K562 (cell line): Measurements from ENCODE around the gene AKAIN1. TPM values are rescaled to one million over a fixed set of nuclear protein-coding genes. Genes with fewer than 3 reads are reported as not detected.

Source experiments
- ATAC-seq: fragments of 200-7000 bp; cut with Tn5 transposase; 3 replicates; pipeline ENCODE4 v1.9.1; 2020; ENCODE audit warnings: moderate library complexity
- BruUV-seq: library from RNA; stranded (reverse); fragments of 400-500 nt; replicated peaks from 2 replicates; lab custom pipeline; 2021; lab: Mats Ljungman, UMichigan
- CTCF ChIA-PET: fragments of 300-600 bp; formaldehyde crosslinking; extraction: SDS; loops from one replicate; lab custom pipeline; 2021; ENCODE audit warnings: low intra/inter-chr PET ratio; lab: Yijun Ruan, JAX
- POLR2A ChIA-PET: fragments of 300-600, 350-650 bp; sonication (Branson Sonifier 250); formaldehyde crosslinking; extraction: SDS; loops from one replicate; lab custom pipeline; 2021; ENCODE audit warnings: antibody characterized with exemption, inconsistent platforms; lab: Yijun Ruan, JAX
- DNase-seq, 4 experiments: peaks; one replicate each; pipeline versions ENCODE4 v3.0.0 to v3.0.0-alpha.2; 2011 to 2018; ENCODE audit warnings: low spot score in 3 of 4, mixed read lengths in 3 of 4; ENCODE audit errors: extremely low read depth in 1 of 4
- FAIRE-seq: peaks from 2 replicates; lab custom pipeline; 2011; peaks lifted over from hg19 to GRCh38; lab: Jason Lieb, UNC
- H2AFZ ChIP-seq: 2 replicates; pipeline ENCODE4 v1.6.0; 2011; ENCODE audit warnings: low read depth, low read length, control low read depth, inconsistent platforms
- H3K27ac ChIP-seq: fragments of 200-600 bp; 3 replicates; pipeline ENCODE4 v1.8.0; 2011; ENCODE audit warnings: low read depth, mild to moderate bottlenecking, control low read depth, inconsistent platforms, low read length, moderate library complexity, mixed read lengths; ENCODE audit errors: extremely low read depth
- H3K27me3 ChIP-seq, 2 experiments: fragments of 300-600 bp in 1 of 2; 2 replicates in 1 of 2; 3 replicates in 1 of 2; pipeline versions ENCODE4 v1.6.0 to v1.8.0; 2011; ENCODE audit warnings: inconsistent platforms in 2 of 2, low read length in 2 of 2, mild to moderate bottlenecking in 1 of 2, mixed read lengths in 1 of 2, moderate library complexity in 1 of 2; ENCODE audit not compliant: control insufficient read depth in 2 of 2, insufficient read depth in 2 of 2
- H3K36me3 ChIP-seq: fragments of 300-600 bp; 3 replicates; pipeline ENCODE4 v1.8.0; 2011; ENCODE audit warnings: mild to moderate bottlenecking, low read length, inconsistent platforms; ENCODE audit not compliant: control insufficient read depth, insufficient read depth
- H3K4me1 ChIP-seq, 2 experiments: fragments of 200-600 bp in 1 of 2; replicated peaks in 1 of 2; 2 replicates in 1 of 2; 3 replicates in 1 of 2; pipeline versions ENCODE4 v1.5.1 to v1.8.0; 2011; ENCODE audit warnings: inconsistent platforms in 2 of 2, low read length in 2 of 2, mild to moderate bottlenecking in 1 of 2, mixed read lengths in 1 of 2, moderate library complexity in 1 of 2; ENCODE audit not compliant: control insufficient read depth in 2 of 2, insufficient read depth in 2 of 2
- H3K4me2 ChIP-seq: 2 replicates; pipeline ENCODE4 v1.6.1; 2011; ENCODE audit warnings: low read length, control low read depth, inconsistent platforms, mixed read lengths; ENCODE audit not compliant: insufficient read depth
- H3K4me3 ChIP-seq: fragments of 200-600 bp; sonication (generic), shearing (Covaris generic); 2 replicates; pipeline ENCODE4 v1.5.1; 2016; ENCODE audit warnings: control low read depth, inconsistent platforms
- H3K79me2 ChIP-seq: fragments of 200-600 bp; 3 replicates; pipeline ENCODE4 v1.8.0; 2011; ENCODE audit warnings: low read length, inconsistent platforms; ENCODE audit not compliant: control insufficient read depth, insufficient read depth
- H3K9ac ChIP-seq, 2 experiments: 2 replicates each; pipeline versions ENCODE4 v1.6.0 to v1.6.1; 2011; ENCODE audit warnings: low read depth in 2 of 2, low read length in 2 of 2, control low read depth in 1 of 2, inconsistent platforms in 1 of 2, mild to moderate bottlenecking in 1 of 2, mixed read lengths in 1 of 2; ENCODE audit not compliant: insufficient read depth in 1 of 2
- H3K9me1 ChIP-seq: one replicate; pipeline ENCODE4 v1.6.0; 2011; ENCODE audit warnings: inconsistent platforms, mild to moderate bottlenecking, low read length, moderate library complexity; ENCODE audit not compliant: control insufficient read depth, insufficient read depth
- H3K9me3 ChIP-seq: replicated peaks from 2 replicates; pipeline ENCODE4 v1.5.1; 2011; ENCODE audit warnings: low read depth, low read length, inconsistent platforms; ENCODE audit not compliant: control insufficient read depth, insufficient read depth
- H4K20me1 ChIP-seq: replicated peaks from 2 replicates; pipeline ENCODE4 v1.6.1; 2011; ENCODE audit warnings: low read length, inconsistent platforms, mixed read lengths; ENCODE audit not compliant: control insufficient read depth, insufficient read depth
- ARID3A ChIP-seq: IDR thresholded peaks from 2 replicates; pipeline ENCODE4 v1.6.1; 2012; ENCODE audit warnings: low read depth, low read length, improper control_type of control experiment, borderline replicate concordance
- DIDO1 ChIP-seq: fragments of 450-650 bp; IDR thresholded peaks from 2 replicates; pipeline ENCODE4 v1.6.1; 2016; ENCODE audit warnings: low read depth, missing biosample characterization, missing genetic modification characterization
- FOXA1 ChIP-seq: fragments of 450-650 bp; IDR thresholded peaks from 2 replicates; pipeline ENCODE4 v1.6.1; 2016; ENCODE audit warnings: mild to moderate bottlenecking, borderline replicate concordance
- FOXP1 ChIP-seq: sonication (generic); formaldehyde crosslinking; IDR thresholded peaks from 2 replicates; pipeline ENCODE4 v1.8.0; 2022; ENCODE audit warnings: mild to moderate bottlenecking, missing genetic modification reagents
- HEY1 ChIP-seq: fragments of 250-450 bp; sonication (Bioruptor Pico); IDR thresholded peaks from 2 replicates; pipeline ENCODE4 v1.5.0; 2020; ENCODE audit warnings: mild to moderate bottlenecking, moderate library complexity, borderline replicate concordance
- NCOR1 ChIP-seq: fragments of 450-650 bp; IDR thresholded peaks from 2 replicates; pipeline ENCODE4 v1.6.1; 2016; ENCODE audit warnings: mild to moderate bottlenecking, moderate library complexity
- RB1 ChIP-seq: fragments of 450-650 bp; IDR thresholded peaks from 2 replicates; pipeline ENCODE4 v1.6.1; 2017; ENCODE audit warnings: low read depth, mild to moderate bottlenecking
- SIN3A ChIP-seq, 2 experiments: fragments of 150-350 bp in 1 of 2; IDR thresholded peaks; 2 replicates each; pipeline ENCODE4 v1.6.1; 2011 to 2016; ENCODE audit warnings: borderline replicate concordance in 2 of 2, low read depth in 2 of 2, low read length in 2 of 2, mild to moderate bottlenecking in 2 of 2, moderate library complexity in 2 of 2; ENCODE audit not compliant: control insufficient read depth in 1 of 2
- SIX5 ChIP-seq, 2 experiments: IDR thresholded peaks; 2 replicates each; pipeline ENCODE4 v1.6.1; 2011; ENCODE audit warnings: low read length in 2 of 2, borderline replicate concordance in 1 of 2, low read depth in 1 of 2, mild to moderate bottlenecking in 1 of 2, moderate library complexity in 1 of 2; ENCODE audit not compliant: insufficient read depth in 1 of 2
- SMARCA5 ChIP-seq: fragments of 450-650 bp; IDR thresholded peaks from 2 replicates; pipeline ENCODE4 v1.6.1; 2016
- SMARCE1 ChIP-seq: fragments of 450-650 bp; IDR thresholded peaks from 2 replicates; pipeline ENCODE4 v1.7.1; 2016; ENCODE audit warnings: mild to moderate bottlenecking
- SNRNP70 ChIP-seq: fragments of 200-400 bp; formaldehyde crosslinking; optimal IDR thresholded peaks from 2 replicates; pipeline ENCODE3; 2017; ENCODE audit warnings: low read depth, low read length
- TARDBP ChIP-seq: fragments of 450-650 bp; IDR thresholded peaks from 2 replicates; pipeline ENCODE4 v1.6.1; 2016
- TCF7L2 ChIP-seq: fragments of 150-350 bp; IDR thresholded peaks from 2 replicates; pipeline ENCODE4 v1.6.1; 2016; ENCODE audit warnings: low read depth, mild to moderate bottlenecking, low read length, moderate library complexity
- ZFP91 ChIP-seq: sonication (generic); formaldehyde crosslinking; IDR thresholded peaks from 2 replicates; pipeline ENCODE4 v1.8.0; 2022; ENCODE audit warnings: mild to moderate bottlenecking, missing genetic modification reagents
- ZNF184 ChIP-seq: sonication (generic); formaldehyde crosslinking; IDR thresholded peaks from 2 replicates; pipeline ENCODE4 v1.5.0; 2020; ENCODE audit warnings: missing genetic modification reagents
- ZNF583 ChIP-seq: fragments of 250-450 bp; sonication (Bioruptor Pico); IDR thresholded peaks from 2 replicates; pipeline ENCODE4 v1.4.0; 2020
- WGBS: fragments of 100-300 bp; shearing (Covaris generic); methylation state at CpG from one replicate; pipeline ENCODE4 v1.1.6; 2016; ENCODE audit warnings: low coverage, mixed read lengths; ENCODE audit not compliant: insufficient coverage; ENCODE audit errors: missing lambda C conversion rate; 5-methylcytosine and 5-hydroxymethylcytosine counted together
- in situ Hi-C: fragments of 300-500 bp; cut with MboI; formaldehyde crosslinking; loops from 4 replicates; pipeline ENCODE4 v1.15.0; 2018; ENCODE audit warnings: inconsistent platforms, mixed read lengths
- intact Hi-C: fragments of 100-400 bp; cut with micrococcal nuclease; formaldehyde crosslinking; loops from 2 replicates; pipeline ENCODE4 v1.14.2; 2022
- polyA plus RNA-seq, 8 experiments: library from polyadenylated mRNA; depleted of rRNA in 4 of 8; stranded (reverse) in 5 of 8; unstranded in 3 of 8; fragments of >200 nt; fragmentation: Nextera tagmentation in 2 of 8; fragmentation: Illumina TruSeq in 1 of 8; extraction: Ambion mirVana in 2 of 8; extraction: Trizol in 1 of 8; gene quantifications; 2 replicates each; pipeline versions ENCODE4 v1.2.1 to v1.2.3, GENCODE V29; 2011 to 2014; ENCODE audit warnings: inconsistent platforms in 1 of 8, missing spikeins in 1 of 8
- total RNA-seq, 7 experiments: library from RNA; depleted of rRNA in 6 of 7; stranded (reverse); fragments of >200 nt in 6 of 7; fragmentation: Illumina TruSeq in 2 of 7; extraction: Trizol in 2 of 7; gene quantifications; 2 replicates each; pipeline versions ENCODE4 v1.2.1 to v1.2.3, GENCODE V29; 2011 to 2021; ENCODE audit warnings: low replicate concordance in 1 of 7
- TF ChIP-seq, protein P1 (sequence below): sonication (generic); formaldehyde crosslinking; IDR thresholded peaks from 2 replicates; pipeline ENCODE4 v1.8.0; 2022; ENCODE audit warnings: missing genetic modification reagents, mild to moderate bottlenecking, moderate library complexity, borderline replicate concordance

AKAIN1 gene
- total and polyA plus RNA-seq, 9 of the 15 experiments (the other 6 are each of a cell fraction or from before 2014, with no cell fraction given): not detected

DNA sequence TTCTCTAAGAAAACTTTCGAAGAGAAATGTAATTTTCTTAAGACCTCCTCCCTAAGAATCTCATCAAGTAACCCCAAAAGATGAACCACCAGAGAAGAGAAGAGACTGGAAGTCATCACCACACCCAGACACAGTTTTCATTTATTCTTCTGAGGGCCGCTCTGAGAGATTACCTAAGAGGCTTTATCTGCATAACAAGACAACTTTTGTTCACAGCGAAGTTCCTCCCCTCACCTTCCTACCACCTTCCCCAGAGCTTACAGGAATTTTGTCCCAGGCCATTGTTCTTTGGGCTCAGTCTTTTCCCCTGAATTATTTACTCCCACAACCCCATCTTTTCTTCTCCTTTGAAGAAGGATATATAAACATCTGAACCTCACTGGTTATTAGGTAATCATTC lies 92.8 kb downstream of the AKAIN1 start:
- ChIA-PET CTCF (no interaction called here), POLR2A (no interaction called here)
- Histone ChIP-seq H3K9me3 (no peaks in the 10 kb centered on the region), H3K36me3 (no peaks in the 10 kb centered on the region), H3K4me3 (no peak overlapping the region), H4K20me1 (no peaks in the 10 kb centered on the region), H3K79me2 (no peaks in the 10 kb centered on the region), H2AFZ (no peak overlapping the region), H3K27me3 (no peaks in the 10 kb centered on the region), H3K9ac (no peak overlapping the region), H3K4me1 (no peaks in the 10 kb centered on the region), H3K27ac (no peak overlapping the region), H3K9me1 (no peaks in the 10 kb centered on the region), H3K4me2 (no peak overlapping the region)
- no TSS peak for BruUV-seq
- DNase-seq (no peak), ATAC-seq (no peak), FAIRE-seq (no peak)
- WGBS: 0% methylated on average over 3 of the region's 3 CpGs
- intact Hi-C loops (no loop called here), in situ Hi-C loops (no loop called here)
- no peak for TF ChIP-seq SNRNP70
- TF ChIP-seq NCOR1: no peak
- TF ChIP-seq RB1: no peak
- TF ChIP-seq FOXP1 (CRISPR knock-in tag): no peak
- no peak for TF ChIP-seq SMARCE1
- no peak for TF ChIP-seq ARID3A
- no peak for TF ChIP-seq ZFP91 (CRISPR knock-in tag)
- TF ChIP-seq TARDBP: no peak
- TF ChIP-seq ZNF583 (CRISPR knock-in tag): no peak
- TF ChIP-seq, protein P1, sequence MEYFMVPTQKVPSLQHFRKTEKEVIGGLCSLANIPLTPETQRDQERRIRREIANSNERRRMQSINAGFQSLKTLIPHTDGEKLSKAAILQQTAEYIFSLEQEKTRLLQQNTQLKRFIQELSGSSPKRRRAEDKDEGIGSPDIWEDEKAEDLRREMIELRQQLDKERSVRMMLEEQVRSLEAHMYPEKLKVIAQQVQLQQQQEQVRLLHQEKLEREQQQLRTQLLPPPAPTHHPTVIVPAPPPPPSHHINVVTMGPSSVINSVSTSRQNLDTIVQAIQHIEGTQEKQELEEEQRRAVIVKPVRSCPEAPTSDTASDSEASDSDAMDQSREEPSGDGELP (CRISPR knock-in tag): no peak
- no peak for TF ChIP-seq HEY1 (CRISPR knock-in tag)
- no peak for TF ChIP-seq ZNF184 (CRISPR knock-in tag)
- no peak for TF ChIP-seq SMARCA5
- TF ChIP-seq FOXA1: no peak
- no peak for TF ChIP-seq SIN3A (IDR thresholded peaks at IDR 0.05; ENCODE audit: borderline replicate concordance in 2 of 2, control insufficient read depth in 1 of 2, low read depth in 2 of 2, low read length in 2 of 2)
- no peak for TF ChIP-seq DIDO1 (tag)
- TF ChIP-seq SIX5 (IDR thresholded peaks at IDR 0.05; ENCODE audit: borderline replicate concordance in 1 of 2, insufficient read depth in 1 of 2, low read depth in 1 of 2, low read length in 2 of 2): no peak
- TF ChIP-seq TCF7L2: no peak
